ENCODE measurements around the gene HLCS.

GRCh38 chr21:36917471-36918158, 48.9 kb downstream of the HLCS start:
- TF ChIP-seq POLR2A (IDR thresholded peaks at IDR 0.05): no peak
- no peak for TF ChIP-seq CTCF (IDR thresholded peaks at IDR 0.05)
- TF ChIP-seq POLR2AphosphoS5 (IDR thresholded peaks at IDR 0.05; ENCODE audit: insufficient read depth in 1 of 2, low read depth in 1 of 2): no peak
